Cardiac fibroblast (primary cell): ENCODE measurements around the gene FEN1.

Experiments
- DNase-seq, 2 donors: peaks; one replicate each; pipeline versions ENCODE4 v3.0.0 to v3.0.0-alpha.2; 2010; ENCODE audit warnings: low read depth in 2 of 2
- H3K4me3 ChIP-seq, 2 donors: replicated peaks in 1 of 2; 1 replicate in 1 of 2; 2 replicates in 1 of 2; pipeline ENCODE4 v1.5.1; 2011; ENCODE audit warnings: low read depth in 2 of 2, low read length in 2 of 2, mild to moderate bottlenecking in 2 of 2, moderate library complexity in 1 of 2
- TF ChIP-seq, protein P1 (sequence below): IDR thresholded peaks from one replicate; pipeline ENCODE4 v1.5.1; 2011; ENCODE audit warnings: low read depth, mild to moderate bottlenecking, low read length, inconsistent platforms

The FEN1 gene

GRCh38 chr11:61757213-61757862 is 35.4 kb upstream of the FEN1 start:
- no peak for DNase-seq
- no peak overlapping the region for H3K4me3 ChIP-seq
- TF ChIP-seq, protein P1, sequence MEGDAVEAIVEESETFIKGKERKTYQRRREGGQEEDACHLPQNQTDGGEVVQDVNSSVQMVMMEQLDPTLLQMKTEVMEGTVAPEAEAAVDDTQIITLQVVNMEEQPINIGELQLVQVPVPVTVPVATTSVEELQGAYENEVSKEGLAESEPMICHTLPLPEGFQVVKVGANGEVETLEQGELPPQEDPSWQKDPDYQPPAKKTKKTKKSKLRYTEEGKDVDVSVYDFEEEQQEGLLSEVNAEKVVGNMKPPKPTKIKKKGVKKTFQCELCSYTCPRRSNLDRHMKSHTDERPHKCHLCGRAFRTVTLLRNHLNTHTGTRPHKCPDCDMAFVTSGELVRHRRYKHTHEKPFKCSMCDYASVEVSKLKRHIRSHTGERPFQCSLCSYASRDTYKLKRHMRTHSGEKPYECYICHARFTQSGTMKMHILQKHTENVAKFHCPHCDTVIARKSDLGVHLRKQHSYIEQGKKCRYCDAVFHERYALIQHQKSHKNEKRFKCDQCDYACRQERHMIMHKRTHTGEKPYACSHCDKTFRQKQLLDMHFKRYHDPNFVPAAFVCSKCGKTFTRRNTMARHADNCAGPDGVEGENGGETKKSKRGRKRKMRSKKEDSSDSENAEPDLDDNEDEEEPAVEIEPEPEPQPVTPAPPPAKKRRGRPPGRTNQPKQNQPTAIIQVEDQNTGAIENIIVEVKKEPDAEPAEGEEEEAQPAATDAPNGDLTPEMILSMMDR: no peak

GRCh38 chr11:61760946-61761345 is 31.8 kb upstream of the FEN1 start:
- TF ChIP-seq, protein P1: no peak
- DNase-seq: no peak
- H3K4me3 ChIP-seq: no peak overlapping the region

GRCh38 chr11:61761440-61762222 is 31.1 kb upstream of the FEN1 start:
- no peak for DNase-seq
- no peak overlapping the region for H3K4me3 ChIP-seq
- TF ChIP-seq, protein P1: no peak

DNA sequence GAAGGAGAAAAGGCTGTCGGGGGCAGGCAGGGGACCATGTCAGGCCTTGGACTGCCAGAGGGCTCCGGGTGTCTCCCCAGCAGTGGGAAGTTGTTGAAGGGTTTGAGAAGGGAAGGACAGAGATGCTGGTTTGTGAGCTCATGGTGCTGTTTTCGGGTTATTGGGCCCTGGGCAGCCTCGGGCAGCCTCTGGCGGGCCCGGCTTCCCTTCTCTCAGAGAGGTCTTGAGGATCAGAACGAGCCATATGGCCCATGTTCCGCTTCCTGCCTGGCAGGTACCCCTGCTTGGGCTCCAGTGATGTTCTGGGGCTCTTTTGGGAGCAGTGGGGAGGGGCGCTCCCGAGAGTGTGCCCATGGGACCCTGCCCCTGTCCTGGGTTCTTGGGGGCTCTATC is 30.5 kb upstream of the FEN1 start:
- no peak for DNase-seq
- no peak overlapping the region for H3K4me3 ChIP-seq
- TF ChIP-seq, protein P1: no peak

DNA sequence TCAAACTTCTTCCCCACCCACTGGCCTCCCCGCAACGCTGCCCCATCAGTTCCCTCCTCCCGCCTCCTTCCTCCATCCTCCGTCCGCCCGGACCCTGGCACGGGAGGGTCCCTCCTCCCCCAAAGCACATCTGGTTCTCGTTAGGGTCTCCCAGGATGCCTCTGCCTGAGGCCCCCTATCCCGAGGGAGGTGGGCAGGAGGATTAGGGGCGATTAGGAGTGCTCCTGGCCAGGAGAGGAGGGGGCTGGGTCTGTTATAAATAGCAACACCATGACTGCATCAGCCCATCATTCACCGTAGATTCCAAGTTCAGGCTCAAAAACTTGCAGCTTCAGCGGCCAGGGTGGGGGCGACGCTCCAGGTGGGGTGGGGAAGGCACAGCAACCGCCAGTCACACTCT is 29.9 kb upstream of the FEN1 start:
- TF ChIP-seq, protein P1: no peak
- no peak overlapping the region for H3K4me3 ChIP-seq
- no peak for DNase-seq

DNA sequence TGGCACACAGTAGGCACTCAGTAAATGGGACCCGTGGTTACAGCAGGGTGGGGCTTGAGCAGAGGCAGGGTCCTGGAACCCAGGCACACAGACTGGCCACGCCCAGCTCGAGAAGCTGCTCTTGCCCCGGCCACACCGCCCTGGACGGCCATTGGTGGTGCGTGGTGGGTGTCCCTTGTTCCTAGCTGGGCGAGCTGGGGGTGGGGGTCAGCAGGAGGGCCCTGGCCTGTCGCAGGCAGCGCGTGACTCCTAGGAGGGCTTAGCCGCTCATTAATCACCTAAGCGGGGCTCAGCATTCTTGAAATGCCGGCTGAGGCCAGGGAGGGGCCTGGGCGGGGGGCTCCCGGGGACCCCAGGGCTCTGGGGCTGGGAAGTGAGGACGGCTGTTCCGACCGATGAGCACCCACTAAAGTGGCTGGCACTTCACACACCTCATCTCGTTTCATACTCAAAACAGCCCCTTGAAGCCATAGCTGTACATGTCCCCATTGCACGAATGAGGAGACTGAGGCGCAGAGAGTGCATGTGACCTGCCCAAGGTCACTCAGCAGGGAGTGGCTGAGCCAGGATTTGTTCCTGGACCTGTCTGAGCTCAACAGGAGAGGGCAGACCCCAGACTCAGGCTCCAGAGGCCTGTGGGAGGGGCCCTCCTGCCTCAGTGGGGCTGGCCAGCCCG is 28.6 kb upstream of the FEN1 start:
- TF ChIP-seq, protein P1: no peak
- H3K4me3 ChIP-seq: no peak overlapping the region
- DNase-seq: no peak
